Fibroblast of pulmonary artery (primary cell): ENCODE data around the gene LMBRD2.

Experiments used
- DNase-seq: peaks from one replicate; pipeline ENCODE4 v3.0.0-alpha.2; 2010; ENCODE audit warnings: low read depth
- H3K4me3 ChIP-seq: replicated peaks from 2 replicates; pipeline ENCODE4 v1.5.1; 2011; ENCODE audit warnings: low read depth, mild to moderate bottlenecking, control low read depth, low read length, moderate library complexity
- TF ChIP-seq, protein P1 (sequence below): IDR thresholded peaks from 2 replicates; pipeline ENCODE4 v1.5.1; 2011; ENCODE audit warnings: mild to moderate bottlenecking, control low read depth, low read length, inconsistent platforms; ENCODE audit errors: missing control alignments

LMBRD2 gene

DNA sequence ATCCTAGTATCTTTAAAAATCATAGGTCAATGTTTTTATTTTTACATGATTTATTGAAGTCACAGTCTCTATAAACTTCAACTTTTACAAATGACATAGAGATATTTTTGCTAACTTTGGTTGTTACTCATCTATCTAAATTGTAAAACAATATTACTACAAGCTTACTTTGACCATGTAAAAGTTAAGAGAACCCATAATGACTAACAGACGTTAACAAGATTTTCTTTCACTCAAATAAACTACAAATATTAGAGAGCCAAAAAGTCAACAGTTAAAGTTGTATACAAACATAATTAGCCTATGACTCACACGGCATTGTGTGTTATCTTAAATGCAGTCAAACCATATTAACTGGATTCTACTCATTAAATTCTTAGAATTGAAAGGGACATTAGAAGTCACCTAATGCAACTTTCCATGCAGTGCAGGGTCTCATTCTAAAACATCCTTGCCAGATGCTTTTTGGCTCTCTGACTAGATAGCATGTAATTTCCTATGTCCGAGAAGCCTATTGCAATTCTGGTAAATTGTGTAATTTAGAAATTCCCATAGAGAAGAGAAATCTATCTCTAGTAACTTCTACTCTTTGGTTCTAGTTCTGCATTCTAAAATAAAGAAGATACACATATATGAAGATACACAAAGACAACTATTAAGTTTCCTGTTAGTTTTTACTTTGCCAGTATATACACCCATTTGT lies 42.8 kb downstream of the LMBRD2 start:
- TF ChIP-seq, protein P1, sequence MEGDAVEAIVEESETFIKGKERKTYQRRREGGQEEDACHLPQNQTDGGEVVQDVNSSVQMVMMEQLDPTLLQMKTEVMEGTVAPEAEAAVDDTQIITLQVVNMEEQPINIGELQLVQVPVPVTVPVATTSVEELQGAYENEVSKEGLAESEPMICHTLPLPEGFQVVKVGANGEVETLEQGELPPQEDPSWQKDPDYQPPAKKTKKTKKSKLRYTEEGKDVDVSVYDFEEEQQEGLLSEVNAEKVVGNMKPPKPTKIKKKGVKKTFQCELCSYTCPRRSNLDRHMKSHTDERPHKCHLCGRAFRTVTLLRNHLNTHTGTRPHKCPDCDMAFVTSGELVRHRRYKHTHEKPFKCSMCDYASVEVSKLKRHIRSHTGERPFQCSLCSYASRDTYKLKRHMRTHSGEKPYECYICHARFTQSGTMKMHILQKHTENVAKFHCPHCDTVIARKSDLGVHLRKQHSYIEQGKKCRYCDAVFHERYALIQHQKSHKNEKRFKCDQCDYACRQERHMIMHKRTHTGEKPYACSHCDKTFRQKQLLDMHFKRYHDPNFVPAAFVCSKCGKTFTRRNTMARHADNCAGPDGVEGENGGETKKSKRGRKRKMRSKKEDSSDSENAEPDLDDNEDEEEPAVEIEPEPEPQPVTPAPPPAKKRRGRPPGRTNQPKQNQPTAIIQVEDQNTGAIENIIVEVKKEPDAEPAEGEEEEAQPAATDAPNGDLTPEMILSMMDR = no peak
- peak; percentile 6 for DNase-seq
- no peak overlapping the region for H3K4me3 ChIP-seq

DNA sequence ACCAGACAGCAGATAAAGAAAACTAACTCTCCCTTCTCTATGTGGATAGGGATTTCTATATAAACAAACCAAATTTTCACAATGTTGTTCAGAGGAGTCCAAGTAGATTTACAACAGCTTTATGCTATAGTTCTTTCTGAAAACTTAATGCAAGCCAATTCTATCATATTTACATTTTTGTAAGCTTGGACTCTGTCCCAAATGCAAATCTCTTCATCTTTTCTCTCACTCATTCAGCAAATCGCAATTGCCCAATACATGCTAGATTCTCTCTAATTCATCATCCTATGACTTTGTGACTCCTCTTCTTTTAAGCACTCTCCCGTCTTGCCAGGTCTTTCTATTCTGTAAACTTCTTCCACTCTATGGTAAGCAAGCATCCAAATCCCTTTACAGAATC lies 45.9 kb downstream of the LMBRD2 start:
- DNase-seq = no peak
- H3K4me3 ChIP-seq = no peak overlapping the region
- TF ChIP-seq, protein P1 = no peak

DNA sequence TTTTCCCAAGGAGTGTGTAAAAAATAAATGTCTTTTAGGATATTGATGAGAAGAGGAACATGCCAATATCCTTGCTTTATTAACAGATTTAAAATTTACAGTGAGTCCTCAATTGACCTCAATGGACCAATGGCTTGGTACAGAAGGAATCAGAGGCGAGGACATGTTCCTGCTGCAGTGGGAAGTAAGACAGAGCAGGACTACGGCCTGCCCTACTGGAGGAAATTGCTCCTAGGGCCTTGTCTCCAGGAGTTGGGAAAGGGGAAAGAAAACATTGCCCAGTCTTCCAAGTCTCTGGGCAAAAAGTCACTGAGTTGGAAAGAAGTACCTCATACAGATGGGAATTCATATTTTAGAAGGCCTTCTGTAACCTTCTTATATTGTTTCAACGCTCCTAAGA lies 51.9 kb downstream of the LMBRD2 start:
- TF ChIP-seq, protein P1 = no peak
- H3K4me3 ChIP-seq = no peak overlapping the region
- DNase-seq = no peak

DNA sequence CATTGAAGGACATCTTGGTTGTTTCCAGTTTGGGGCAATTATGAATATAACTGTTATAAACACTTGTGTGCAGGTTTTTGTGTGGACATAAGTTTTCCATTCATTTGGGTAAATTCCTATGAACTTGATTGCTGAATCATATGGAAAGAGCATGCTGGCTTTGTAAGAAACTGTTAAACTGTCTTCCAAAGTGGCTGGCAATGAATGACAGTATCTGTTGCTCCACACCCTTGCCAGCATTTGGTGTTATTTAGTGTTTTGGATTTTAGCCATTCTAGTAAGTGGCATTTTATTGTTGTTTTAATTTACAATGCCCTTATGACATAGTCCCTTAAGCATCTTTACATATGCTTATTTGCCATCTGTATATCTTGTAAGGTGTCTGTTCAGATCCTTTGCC lies 55.2 kb downstream of the LMBRD2 start:
- TF ChIP-seq, protein P1 = no peak
- no peak overlapping the region for H3K4me3 ChIP-seq
- no peak for DNase-seq

DNA sequence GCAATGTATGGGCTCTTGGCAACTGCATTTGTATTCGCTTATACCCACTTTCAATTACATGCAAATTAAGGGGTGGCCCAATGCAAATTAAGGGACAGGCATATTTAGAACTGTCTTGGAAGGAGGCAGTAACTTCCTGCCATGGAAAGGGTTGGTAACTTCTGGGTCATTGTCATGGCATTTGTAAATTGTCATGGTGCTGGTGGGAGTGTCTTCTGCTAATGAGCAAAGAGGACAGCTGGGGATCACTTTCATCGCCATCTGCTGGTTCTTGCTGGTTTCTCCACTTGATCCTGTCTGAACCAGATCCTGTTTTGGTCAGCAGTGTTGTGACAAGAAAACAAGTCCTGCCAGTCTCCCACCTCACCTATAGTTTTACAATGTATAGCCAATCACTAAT lies 61.7 kb downstream of the LMBRD2 start:
- no peak overlapping the region for H3K4me3 ChIP-seq
- TF ChIP-seq, protein P1 = peak; percentile 47
- peak; percentile 32 for DNase-seq

DNA sequence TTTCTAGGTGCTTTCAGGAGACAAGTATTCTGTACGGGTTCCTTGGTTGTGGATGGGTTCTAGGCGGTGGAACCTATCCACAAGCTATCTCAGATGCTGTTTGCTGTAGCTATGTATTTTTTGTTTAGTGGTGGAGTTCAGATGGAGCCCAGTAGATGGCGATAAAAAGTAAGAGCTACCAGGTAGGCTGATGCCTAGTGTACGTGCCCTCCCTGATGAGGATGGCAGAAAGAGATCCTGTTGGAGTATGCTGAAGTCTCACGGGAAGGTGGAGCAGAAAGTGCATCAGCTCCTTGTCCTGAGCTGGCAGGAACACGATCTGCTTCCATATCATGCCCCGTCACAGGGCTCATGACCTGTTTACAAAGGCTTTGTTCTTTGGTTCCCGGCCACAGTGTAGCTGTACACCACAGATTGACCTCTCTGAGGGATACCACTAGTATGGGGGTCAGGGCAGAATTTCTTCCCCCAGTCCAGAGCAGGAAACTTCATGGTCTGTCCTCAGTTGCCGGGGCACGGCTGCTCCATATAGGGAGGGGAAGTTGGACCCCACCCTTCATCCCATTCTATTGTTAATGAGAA lies 72.4 kb downstream of the LMBRD2 start:
- H3K4me3 ChIP-seq = no peak overlapping the region
- TF ChIP-seq, protein P1 = peak; percentile 85
- peak; percentile 67 for DNase-seq

DNA sequence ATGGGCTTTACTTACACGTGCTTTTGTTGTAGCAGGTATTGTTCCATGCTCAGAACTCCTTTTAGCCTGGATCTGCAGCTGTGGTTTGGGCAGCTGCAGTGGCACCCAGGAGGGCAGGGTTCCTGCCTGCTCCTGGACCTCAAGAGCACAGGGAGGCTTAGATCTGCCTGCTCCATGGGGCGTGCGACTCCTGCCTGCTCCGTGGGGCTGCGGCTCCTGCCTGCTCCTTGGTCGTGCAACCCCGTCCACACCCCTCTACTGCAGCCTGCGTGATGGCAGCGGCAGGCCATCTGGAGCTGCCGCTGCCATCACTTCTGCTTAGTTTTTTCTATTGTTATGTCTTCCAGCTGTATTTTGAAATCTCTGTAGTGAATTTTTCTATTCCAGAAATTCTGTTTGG lies 73.3 kb downstream of the LMBRD2 start:
- no peak for DNase-seq
- TF ChIP-seq, protein P1 = no peak
- no peak overlapping the region for H3K4me3 ChIP-seq
